Body of pancreas (tissue), 4 donors: ENCODE data around the gene MARVELD2. TPM values are rescaled to one million over a fixed set of nuclear protein-coding genes. Genes with fewer than 3 reads are reported as not detected.
"Not testable (repeated sequence)": the region's sequence is repeated elsewhere in the genome, so short reads cannot be mapped to it uniquely, and the experiment has no call there.

ENCODE experiments used
- ATAC-seq: fragments of 150-250 bp; one replicate; pipeline ENCODE4 v1.9.1; 2016
- DNase-seq, 4 donors: peaks; one replicate each; pipeline ENCODE4 v3.0.0-alpha.2; 2019
- H3K27ac ChIP-seq, 4 donors: fragments of 200-600 bp; sonication (generic); 1 replicate in 3 of 4; 2 replicates in 1 of 4; pipeline versions ENCODE4 v1.5.1 to v1.6.1; 2016 to 2019; ENCODE audit warnings: mild to moderate bottlenecking in 1 of 4, mixed read lengths in 1 of 4, moderate library complexity in 1 of 4
- H3K27me3 ChIP-seq, 2 donors: fragments of 200-600 bp; sonication (generic); one replicate each; pipeline ENCODE4 v1.6.0; 2016; ENCODE audit warnings: mild to moderate bottlenecking in 1 of 2
- H3K36me3 ChIP-seq, 2 donors: fragments of 200-600 bp; sonication (generic); replicated peaks in 1 of 2; 2 replicates each; pipeline ENCODE4 v1.5.1; 2016; ENCODE audit warnings: low read depth in 2 of 2; ENCODE audit not compliant: insufficient read depth in 1 of 2
- H3K4me1 ChIP-seq: fragments of 200-600 bp; sonication (generic); one replicate; pipeline ENCODE4 v1.6.0; 2016
- H3K4me3 ChIP-seq, 2 donors: fragments of 200-600 bp; sonication (generic); 1 replicate in 1 of 2; 2 replicates in 1 of 2; pipeline ENCODE4 v1.5.1; 2016 to 2019
- H3K9me3 ChIP-seq, 3 donors: fragments of 200-600 bp; sonication (generic); 1 replicate in 2 of 3; 2 replicates in 1 of 3; pipeline ENCODE4 v1.5.1; 2016
- CTCF ChIP-seq, 7 experiments: fragments of 450-650 bp in 4 of 7; fragments of 200-600 bp in 3 of 7; sonication (generic) in 3 of 7; IDR thresholded peaks; one replicate each; pipeline ENCODE4 v1.5.1; 2016 to 2019; ENCODE audit warnings: antibody characterized with exemption in 7 of 7
- POLR2A ChIP-seq, 3 donors: fragments of 450-650 bp; IDR thresholded peaks; one replicate each; pipeline ENCODE4 v1.6.1; 2016; ENCODE audit warnings: antibody characterized with exemption in 3 of 3, mild to moderate bottlenecking in 2 of 3
- WGBS, 2 donors: methylation state at CpG; one replicate each; pipeline ENCODE4 v1.1.5; 2017; 5-methylcytosine and 5-hydroxymethylcytosine counted together
- intact Hi-C: fragments of 100-400 bp; cut with DNase I; formaldehyde crosslinking; loops from one replicate; pipeline ENCODE4 v1.15.1; 2023
- total RNA-seq, 2 donors: library from RNA; depleted of rRNA; stranded (reverse); fragments of >200 nt; gene quantifications; one replicate each; pipeline ENCODE4 v1.1.0, GENCODE V29; 2016

MARVELD2 gene
- total RNA-seq, 2 donors from 2014 or later: 15.5 to 19.7 TPM

- H3K27ac ChIP-seq: no peak overlapping the region
- H3K9me3 ChIP-seq: no peaks in the 10 kb centered on the region
- ATAC-seq (no peak), DNase-seq (no peak)
- H3K27me3 ChIP-seq: no peaks in the 10 kb centered on the region
- H3K36me3 ChIP-seq: no peaks in the 10 kb centered on the region
- 52 to 76% methylated on average over 1 of the region's 1 CpG for WGBS, 2 donors
- H3K4me1 ChIP-seq: no peaks in the 10 kb centered on the region
- TF ChIP-seq CTCF (IDR thresholded peaks at IDR 0.05) (no peak), POLR2A (IDR thresholded peaks at IDR 0.05) (no peak)
- intact Hi-C loops: no loop called here
- H3K4me3 ChIP-seq: no peak overlapping the region
Measured at GRCh38 chr5:69468631-69469030, 53.7 kb downstream of the MARVELD2 start.

GRCh38 chr5:69471516-69471915, 56.6 kb downstream of the MARVELD2 start:
- DNase-seq, H3K4me1 ChIP-seq, H3K27ac ChIP-seq, H3K27me3 ChIP-seq, ATAC-seq, intact Hi-C loops, H3K9me3 ChIP-seq, H3K36me3 ChIP-seq, H3K4me3 ChIP-seq: not testable (repeated sequence)
- 82 to 85% methylated on average over 6 of the region's 6 CpGs for WGBS, 2 donors

- ATAC-seq, H3K4me3 ChIP-seq, intact Hi-C loops, H3K9me3 ChIP-seq, H3K4me1 ChIP-seq, DNase-seq, H3K36me3 ChIP-seq, H3K27ac ChIP-seq, H3K27me3 ChIP-seq: not testable (repeated sequence)
- WGBS, 2 donors: 92 to 94% methylated on average over 16 of the region's 16 CpGs
Measured at GRCh38 chr5:69472535-69473143, 57.7 kb downstream of the MARVELD2 start.

- intact Hi-C loops: no loop called here
- no peak overlapping the region for H3K4me3 ChIP-seq
- no peaks in the 10 kb centered on the region for H3K9me3 ChIP-seq
- WGBS, 2 donors: 33 to 35% methylated on average over 1 of the region's 1 CpG
- H3K4me1 ChIP-seq: no peaks in the 10 kb centered on the region
- H3K27ac ChIP-seq: no peak overlapping the region
- TF ChIP-seq CTCF (IDR thresholded peaks at IDR 0.05) (no peak), POLR2A (IDR thresholded peaks at IDR 0.05) (no peak)
- H3K27me3 ChIP-seq: no peaks in the 10 kb centered on the region
- ATAC-seq (no peak), DNase-seq (no peak)
- no peaks in the 10 kb centered on the region for H3K36me3 ChIP-seq
Measured at GRCh38 chr5:69477170-69477569, 62.3 kb downstream of the MARVELD2 start.

- DNase-seq, H3K9me3 ChIP-seq, ATAC-seq, H3K4me3 ChIP-seq, H3K36me3 ChIP-seq, H3K27ac ChIP-seq, H3K27me3 ChIP-seq, intact Hi-C loops, H3K4me1 ChIP-seq: not testable (repeated sequence)
- 86 to 89% methylated on average over 7 of the region's 7 CpGs for WGBS, 2 donors
Measured at GRCh38 chr5:69478296-69478695, 63.4 kb downstream of the MARVELD2 start.

- no peak for TF ChIP-seq CTCF (IDR thresholded peaks at IDR 0.05)
- no peak for TF ChIP-seq POLR2A (IDR thresholded peaks at IDR 0.05)
- Histone ChIP-seq H3K4me3 (no peak overlapping the region), H3K36me3 (no peaks in the 10 kb centered on the region), H3K4me1 (peaks cover 24% of the 10 kb centered on the region), H3K27me3 (no peaks in the 10 kb centered on the region), H3K9me3 (no peaks in the 10 kb centered on the region), H3K27ac (no peak overlapping the region)
- 70 to 79% methylated on average over 7 of the region's 7 CpGs for WGBS, 2 donors
- no peak for ATAC-seq
- no peak for DNase-seq
- intact Hi-C loops: no loop called here
Measured at GRCh38 chr5:69484891-69485290, 70.0 kb downstream of the MARVELD2 start.
